ENCODE measurements around the gene RNASE8.

Gene RNASE8

GRCh38 chr14:21072781-21073339 is 15.2 kb downstream of the RNASE8 start:
- no peak for DNase-seq (ENCODE audit: low read depth)

GRCh38 chr14:21073921-21074320 is 16.3 kb downstream of the RNASE8 start:
- DNase-seq (ENCODE audit: low read depth) = no peak

- no peak for DNase-seq (ENCODE audit: low read depth)
These were observed 17.0 kb downstream of the RNASE8 start for GRCh38 chr14:21074398-21075272.

GRCh38 chr14:21075719-21076437 is 18.3 kb downstream of the RNASE8 start:
- DNase-seq (ENCODE audit: low read depth) = no peak

- no peak for DNase-seq (ENCODE audit: low read depth)
These were observed 20.1 kb downstream of the RNASE8 start for GRCh38 chr14:21077672-21078071.

- no peak for DNase-seq (ENCODE audit: low read depth)
These were observed 20.7 kb downstream of the RNASE8 start for GRCh38 chr14:21078287-21078686.

- DNase-seq (ENCODE audit: low read depth) = no peak
These were observed 21.1 kb downstream of the RNASE8 start for GRCh38 chr14:21078726-21079125.

GRCh38 chr14:21081521-21082142 is 24.0 kb downstream of the RNASE8 start:
- no peak for DNase-seq (ENCODE audit: low read depth)

- no peak for DNase-seq (ENCODE audit: low read depth)
These were observed 26.1 kb downstream of the RNASE8 start for GRCh38 chr14:21083565-21084325.

GRCh38 chr14:21084396-21084795 is 26.8 kb downstream of the RNASE8 start:
- DNase-seq (ENCODE audit: low read depth) = no peak

GRCh38 chr14:21084998-21085853 is 27.6 kb downstream of the RNASE8 start:
- DNase-seq (ENCODE audit: low read depth) = no peak

- no peak for DNase-seq (ENCODE audit: low read depth)
These were observed 29.3 kb downstream of the RNASE8 start for GRCh38 chr14:21086908-21087293.

GRCh38 chr14:21087294-21088091 is 29.9 kb downstream of the RNASE8 start:
- DNase-seq (ENCODE audit: low read depth) = peak; percentile 54

- no peak for DNase-seq (ENCODE audit: low read depth)
These were observed 31.1 kb downstream of the RNASE8 start for GRCh38 chr14:21088687-21089086.

- DNase-seq (ENCODE audit: low read depth) = no peak
These were observed 31.6 kb downstream of the RNASE8 start for GRCh38 chr14:21089271-21089670.

- DNase-seq (ENCODE audit: low read depth) = no peak
These were observed 32.2 kb downstream of the RNASE8 start for GRCh38 chr14:21089877-21090193.

GRCh38 chr14:21090194-21090939 is 32.7 kb downstream of the RNASE8 start:
- no peak for DNase-seq (ENCODE audit: low read depth)

- no peak for DNase-seq (ENCODE audit: low read depth)
These were observed 33.5 kb downstream of the RNASE8 start for GRCh38 chr14:21090940-21091663.

GRCh38 chr14:21091821-21092272 is 34.2 kb downstream of the RNASE8 start:
- no peak for DNase-seq (ENCODE audit: low read depth)
